Fibroblast of mammary gland (primary cell): ENCODE measurements around the gene PRSS50.

Experiments used
- DNase-seq: peaks from one replicate; pipeline ENCODE4 v3.0.0-alpha.2; 2010; ENCODE audit warnings: low read depth
- H3K4me3 ChIP-seq: 2 replicates; pipeline ENCODE4 v1.5.1; 2011; ENCODE audit warnings: low read depth, mild to moderate bottlenecking, low read length, moderate library complexity; ENCODE audit not compliant: control insufficient read depth
- CTCF ChIP-seq: conservative IDR thresholded peaks from 2 replicates; pipeline ENCODE4 v1.5.1; 2011; ENCODE audit warnings: low read depth, low read length, inconsistent platforms; ENCODE audit not compliant: control insufficient read depth, insufficient read depth

Gene PRSS50

DNA sequence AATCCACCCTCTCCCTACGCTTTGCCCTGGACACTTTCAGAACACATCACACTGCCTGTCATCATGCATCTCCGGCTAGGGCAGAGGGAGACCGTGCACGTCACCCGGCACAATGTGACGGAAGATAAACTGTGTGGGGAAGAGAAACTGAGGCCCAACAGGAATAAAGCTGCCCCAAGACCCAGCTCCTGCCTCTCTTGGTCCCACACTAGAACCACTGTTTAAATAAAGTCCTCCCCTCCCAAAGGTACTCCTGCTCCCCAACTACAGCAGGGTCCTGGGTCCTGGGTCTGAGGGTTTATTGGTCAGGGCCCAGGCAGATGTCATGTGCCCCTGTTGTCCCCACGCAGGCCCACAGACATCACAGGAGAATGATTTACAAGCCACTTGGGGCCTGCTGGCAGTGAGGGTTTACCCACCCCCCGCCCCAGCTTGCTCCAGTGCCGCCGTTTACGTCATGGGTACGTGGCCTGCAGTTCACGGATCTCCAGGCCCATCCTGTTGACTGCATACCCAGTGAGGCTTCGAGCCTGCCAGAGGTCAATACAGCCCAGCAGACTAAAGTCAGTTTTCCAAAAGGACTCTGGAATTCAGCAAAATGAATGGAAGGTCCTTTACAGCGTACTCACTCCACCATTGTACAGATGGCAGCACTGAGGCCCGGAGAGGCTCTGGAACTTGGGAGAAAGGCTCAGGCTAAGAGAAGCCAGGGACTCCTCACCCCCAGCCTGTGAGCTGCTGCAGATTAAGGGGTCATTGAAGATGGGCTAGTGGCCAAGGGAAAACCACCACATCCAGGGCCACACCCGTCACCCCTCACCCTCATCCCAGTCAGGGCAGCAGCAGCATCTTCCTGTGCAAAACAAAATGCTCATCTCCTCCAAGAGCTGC, 47.4 kb downstream of the PRSS50 start:
- no peak overlapping the region for H3K4me3 ChIP-seq
- no peak for DNase-seq
- no peak for TF ChIP-seq CTCF

GRCh38 chr3:46669191-46669999, 48.3 kb downstream of the PRSS50 start:
- H3K4me3 ChIP-seq = no peak overlapping the region
- TF ChIP-seq CTCF = no peak
- no peak for DNase-seq

DNA sequence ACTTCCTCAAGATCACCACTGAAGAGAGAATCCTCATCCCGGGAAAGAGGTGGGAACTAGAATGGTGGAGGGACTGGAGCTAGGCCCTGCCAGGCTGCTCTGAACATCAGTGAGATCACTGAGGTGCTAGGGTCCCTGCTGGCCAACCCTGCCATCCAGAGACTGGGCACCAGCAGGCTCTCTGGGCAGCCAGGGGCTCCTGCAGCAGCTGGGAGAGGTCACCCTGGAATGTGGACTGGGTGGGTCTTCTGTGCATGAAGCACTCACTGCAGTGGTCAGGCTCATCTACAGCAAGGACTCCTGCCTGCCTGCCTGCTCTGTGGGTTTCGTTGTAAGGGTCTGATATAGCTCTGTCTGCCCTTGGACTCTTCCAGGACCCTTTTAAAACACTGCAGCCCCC, 49.1 kb downstream of the PRSS50 start:
- no peak overlapping the region for H3K4me3 ChIP-seq
- TF ChIP-seq CTCF = no peak
- no peak for DNase-seq

- no peak for TF ChIP-seq CTCF
- DNase-seq = no peak
- H3K4me3 ChIP-seq = no peak overlapping the region
Measured at GRCh38 chr3:46668116-46668515, 49.6 kb downstream of the PRSS50 start.

DNA sequence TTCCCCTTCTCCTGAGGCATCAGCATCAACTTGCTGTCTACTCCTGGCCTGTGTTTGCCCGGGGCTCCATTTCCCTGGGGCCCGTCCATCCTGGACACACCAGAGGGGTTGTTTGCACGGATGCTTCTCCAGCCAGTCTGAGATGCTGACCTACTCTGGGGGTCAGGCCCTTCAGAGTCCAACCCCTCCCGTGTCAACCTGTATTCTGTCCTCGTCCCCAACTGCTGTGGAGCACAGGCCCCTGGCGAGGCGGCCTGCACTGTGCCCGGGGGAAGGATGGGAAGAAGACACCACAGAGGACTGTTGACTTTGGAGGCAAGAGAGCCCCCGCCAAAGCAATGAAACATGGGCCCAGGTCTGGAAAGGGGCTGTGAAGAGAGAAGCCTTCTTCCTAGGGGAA, 50.0 kb downstream of the PRSS50 start:
- no peak overlapping the region for H3K4me3 ChIP-seq
- DNase-seq = no peak
- TF ChIP-seq CTCF = no peak

- no peak for DNase-seq
- no peak overlapping the region for H3K4me3 ChIP-seq
- no peak for TF ChIP-seq CTCF
Measured at GRCh38 chr3:46667061-46667621, 50.5 kb downstream of the PRSS50 start.
